ENCODE data around the gene HLA-DRB5.
"Not testable (repeated sequence)": the region's sequence is repeated elsewhere in the genome, so short reads cannot be mapped to it uniquely, and the experiment has no call there.

The HLA-DRB5 gene

DNA sequence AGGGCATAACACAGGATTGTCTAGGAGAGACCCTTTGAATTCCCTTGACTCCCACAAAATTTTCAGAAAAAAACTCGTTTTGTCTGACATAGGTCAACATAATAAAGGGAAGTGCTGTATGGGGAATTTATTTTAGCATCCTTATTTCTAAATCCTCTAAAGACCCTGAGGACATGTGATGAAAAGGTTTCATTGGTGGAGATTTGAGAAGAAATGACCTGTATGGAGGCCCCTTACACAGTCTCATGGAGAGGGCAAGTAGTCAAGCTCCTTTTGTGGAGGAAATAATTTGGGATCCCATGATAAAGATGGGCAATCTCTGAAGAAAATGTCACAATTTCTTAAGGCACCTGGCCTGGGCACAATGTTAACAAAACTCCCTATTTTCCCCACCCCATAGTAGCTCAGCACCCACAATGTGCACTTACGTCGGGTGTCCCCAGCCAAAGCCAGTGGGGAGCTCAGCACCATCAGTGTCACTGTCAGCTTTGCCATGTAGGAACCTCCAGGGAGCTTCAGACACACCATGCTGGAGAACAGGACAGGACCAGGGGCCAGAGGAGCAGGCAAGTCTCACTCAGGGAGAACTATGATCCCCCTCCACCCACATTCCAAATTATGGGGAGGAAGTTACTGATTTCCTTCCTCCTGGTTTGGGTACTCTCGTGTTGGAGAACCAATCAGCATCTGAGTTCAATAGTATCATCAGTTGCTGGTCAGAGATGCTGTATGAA is at the start of gene HLA-DRB5:
HLA-DRB5 (minus strand) TSS at position 591 of the 734 bp plus-strand sequence; CDS start at position 528, 63 bp downstream.
- TF ChIP-seq YY1 (IDR thresholded peaks at IDR 0.05; ENCODE audit: insufficient read depth, insufficient read length) (no peak), ZNF274 (IDR thresholded peaks at IDR 0.05; ENCODE audit: low read depth, low read length) (no peak), SUZ12 (IDR thresholded peaks at IDR 0.05; ENCODE audit: extremely low read depth, insufficient read depth, insufficient read length) (no peak)

DNA sequence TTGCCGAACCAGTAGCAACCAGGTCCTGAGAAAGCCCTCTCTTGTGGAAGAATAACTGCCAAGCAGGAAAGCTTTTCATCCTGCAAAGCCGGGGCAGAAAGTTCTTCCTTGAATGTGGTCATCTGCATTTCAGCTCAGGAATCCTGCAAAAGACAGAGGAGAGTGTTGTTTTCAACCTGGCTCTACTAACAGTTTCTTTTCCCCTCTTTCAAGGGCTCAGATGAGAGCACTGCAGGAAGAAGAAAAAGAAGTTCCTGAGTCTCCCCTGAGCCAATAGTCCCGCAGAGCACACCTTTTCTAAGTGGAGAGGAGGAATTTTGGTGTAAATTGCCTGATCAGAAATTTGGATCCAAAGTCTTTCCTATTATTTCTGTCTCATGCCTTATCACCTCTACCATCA is 48.9 kb upstream of the HLA-DRB5 start:
- Histone ChIP-seq H3K9ac (ENCODE audit: insufficient read length, low read depth) (no peak overlapping the region), H3K4me3 (ENCODE audit: insufficient read length, low read depth) (no peak overlapping the region), H3K9me3 (ENCODE audit: insufficient read depth, low read length) (no peaks in the 10 kb centered on the region), H3K36me3 (ENCODE audit: insufficient read depth, insufficient read length, low read length) (no peaks in the 10 kb centered on the region), H3K4me1 (ENCODE audit: insufficient read depth, insufficient read length) (no peaks in the 10 kb centered on the region), H3K27me3 (ENCODE audit: insufficient read depth, insufficient read length) (no peaks in the 10 kb centered on the region)
- TF ChIP-seq ZNF274 (IDR thresholded peaks at IDR 0.05; ENCODE audit: low read depth, low read length) = no peak
- no peak for DNase-seq (ENCODE audit: low read depth, low spot score)

More for the DNA sequence above, at the start of gene HLA-DRB5:
- Histone ChIP-seq H3K36me3 (ENCODE audit: insufficient read depth, insufficient read length, low read length) (no peaks in the 10 kb centered on the region), H3K9ac (ENCODE audit: insufficient read length, low read depth) (no peak within 1 kb of the TSS), H3K27me3 (ENCODE audit: insufficient read depth, insufficient read length) (no peaks in the 10 kb centered on the region), H3K4me1 (ENCODE audit: insufficient read depth, insufficient read length) (no peaks in the 10 kb centered on the region), H3K9me3 (ENCODE audit: insufficient read depth, low read length) (no peaks in the 10 kb centered on the region), H3K4me3 (ENCODE audit: insufficient read length, low read depth) (no peak within 1 kb of the TSS)
- DNase-seq (ENCODE audit: low read depth, low spot score) = no peak

GRCh38 chr6:32577493-32577892 is 47.4 kb upstream of the HLA-DRB5 start:
- not testable (repeated sequence) for H3K9me3 ChIP-seq (ENCODE audit: insufficient read depth, low read length); H3K27me3 ChIP-seq (ENCODE audit: insufficient read depth, insufficient read length); H3K9ac ChIP-seq (ENCODE audit: insufficient read length, low read depth); H3K4me1 ChIP-seq (ENCODE audit: insufficient read depth, insufficient read length); H3K4me3 ChIP-seq (ENCODE audit: insufficient read length, low read depth); H3K36me3 ChIP-seq (ENCODE audit: insufficient read depth, insufficient read length, low read length); DNase-seq (ENCODE audit: low read depth, low spot score)

DNA sequence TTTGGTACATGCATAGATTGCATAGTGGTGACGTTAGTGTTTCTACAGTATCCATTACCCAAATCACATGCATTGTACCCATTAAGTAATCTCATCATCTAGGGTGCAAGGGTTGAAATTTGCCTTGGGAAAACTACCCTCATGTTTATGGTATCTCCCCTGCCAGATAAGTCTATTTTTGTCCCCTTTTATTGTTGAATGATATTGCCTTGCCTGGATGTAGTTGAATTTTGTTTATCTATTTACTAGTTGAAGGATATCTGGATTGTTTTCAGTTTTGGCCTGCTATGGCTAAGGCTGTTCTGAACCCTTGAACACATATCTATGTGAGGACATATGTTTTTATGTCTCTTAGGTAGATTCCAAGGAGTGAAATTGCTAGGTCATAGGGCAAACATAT is 46.2 kb upstream of the HLA-DRB5 start:
- no peak for TF ChIP-seq YY1 (IDR thresholded peaks at IDR 0.05; ENCODE audit: insufficient read depth, insufficient read length)
- TF ChIP-seq ZNF274 (IDR thresholded peaks at IDR 0.05; ENCODE audit: low read depth, low read length) = no peak
- no peak for TF ChIP-seq SUZ12 (IDR thresholded peaks at IDR 0.05; ENCODE audit: extremely low read depth, insufficient read depth, insufficient read length)
- Histone ChIP-seq H3K4me1 (ENCODE audit: insufficient read depth, insufficient read length) (no peaks in the 10 kb centered on the region), H3K9ac (ENCODE audit: insufficient read length, low read depth) (no peak overlapping the region), H3K9me3 (ENCODE audit: insufficient read depth, low read length) (no peaks in the 10 kb centered on the region), H3K4me3 (ENCODE audit: insufficient read length, low read depth) (no peak overlapping the region), H3K27me3 (ENCODE audit: insufficient read depth, insufficient read length) (no peaks in the 10 kb centered on the region), H3K36me3 (ENCODE audit: insufficient read depth, insufficient read length, low read length) (no peaks in the 10 kb centered on the region)
- DNase-seq (ENCODE audit: low read depth, low spot score) = no peak

GRCh38 chr6:32570363-32570905 is 40.3 kb upstream of the HLA-DRB5 start:
- TF ChIP-seq SUZ12 (IDR thresholded peaks at IDR 0.05; ENCODE audit: extremely low read depth, insufficient read depth, insufficient read length) = no peak
- no peak for DNase-seq (ENCODE audit: low read depth, low spot score)
- Histone ChIP-seq H3K4me3 (ENCODE audit: insufficient read length, low read depth) (no peak overlapping the region), H3K9me3 (ENCODE audit: insufficient read depth, low read length) (no peaks in the 10 kb centered on the region), H3K36me3 (ENCODE audit: insufficient read depth, insufficient read length, low read length) (no peaks in the 10 kb centered on the region), H3K4me1 (ENCODE audit: insufficient read depth, insufficient read length) (no peaks in the 10 kb centered on the region), H3K9ac (ENCODE audit: insufficient read length, low read depth) (no peak overlapping the region), H3K27me3 (ENCODE audit: insufficient read depth, insufficient read length) (no peaks in the 10 kb centered on the region)

DNA sequence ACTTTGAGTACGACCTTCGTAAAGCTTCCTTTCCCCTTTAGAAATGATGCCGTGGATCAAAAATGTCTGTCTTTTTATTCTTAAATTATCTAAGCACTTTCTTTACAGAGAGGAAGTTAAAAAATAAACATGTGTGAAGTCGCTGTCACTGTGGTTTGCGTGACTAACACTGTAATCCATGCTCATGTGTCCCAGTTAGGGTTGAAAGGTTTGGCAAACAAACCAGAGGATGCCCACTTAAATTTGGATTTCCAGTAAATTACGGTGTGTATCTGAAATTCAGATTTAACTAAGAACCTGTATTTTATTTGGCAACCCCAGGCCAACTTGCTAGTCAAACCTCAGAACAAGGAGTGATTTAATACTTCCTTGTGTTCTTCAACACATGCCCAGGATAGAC is 38.5 kb upstream of the HLA-DRB5 start:
- Histone ChIP-seq H3K27me3 (ENCODE audit: insufficient read depth, insufficient read length) (no peaks in the 10 kb centered on the region), H3K4me1 (ENCODE audit: insufficient read depth, insufficient read length) (no peaks in the 10 kb centered on the region), H3K9me3 (ENCODE audit: insufficient read depth, low read length) (no peaks in the 10 kb centered on the region), H3K4me3 (ENCODE audit: insufficient read length, low read depth) (no peak overlapping the region), H3K36me3 (ENCODE audit: insufficient read depth, insufficient read length, low read length) (no peaks in the 10 kb centered on the region), H3K9ac (ENCODE audit: insufficient read length, low read depth) (no peak overlapping the region)
- TF ChIP-seq YY1 (IDR thresholded peaks at IDR 0.05; ENCODE audit: insufficient read depth, insufficient read length) (no peak), ZNF274 (IDR thresholded peaks at IDR 0.05; ENCODE audit: low read depth, low read length) (no peak), SUZ12 (IDR thresholded peaks at IDR 0.05; ENCODE audit: extremely low read depth, insufficient read depth, insufficient read length) (no peak)
- no peak for DNase-seq (ENCODE audit: low read depth, low spot score)

- no peaks in the 10 kb centered on the region for H3K27me3 ChIP-seq (ENCODE audit: insufficient read depth, insufficient read length)
- H3K4me3 ChIP-seq (ENCODE audit: insufficient read length, low read depth) = no peak overlapping the region
- no peaks in the 10 kb centered on the region for H3K4me1 ChIP-seq (ENCODE audit: insufficient read depth, insufficient read length)
- no peak overlapping the region for H3K9ac ChIP-seq (ENCODE audit: insufficient read length, low read depth)
- H3K36me3 ChIP-seq (ENCODE audit: insufficient read depth, insufficient read length, low read length) = no peaks in the 10 kb centered on the region
- no peaks in the 10 kb centered on the region for H3K9me3 ChIP-seq (ENCODE audit: insufficient read depth, low read length)
- no peak for DNase-seq (ENCODE audit: low read depth, low spot score)
- no peak for TF ChIP-seq YY1 (IDR thresholded peaks at IDR 0.05; ENCODE audit: insufficient read depth, insufficient read length)
- TF ChIP-seq SUZ12 (IDR thresholded peaks at IDR 0.05; ENCODE audit: extremely low read depth, insufficient read depth, insufficient read length) = no peak
- TF ChIP-seq ZNF274 (IDR thresholded peaks at IDR 0.05; ENCODE audit: low read depth, low read length) = no peak
These were observed 36.9 kb upstream of the HLA-DRB5 start for GRCh38 chr6:32566957-32567356.

All from NT2/D1 (cell line).